HCT116 (cell line): ENCODE data around the gene L3HYPDH. TPM values are rescaled to one million over a fixed set of nuclear protein-coding genes. Genes with fewer than 3 reads are reported as not detected.

Source experiments
- ATAC-seq: fragments of 200-7000 bp; cut with Tn5 transposase; 2 replicates; pipeline ENCODE4 v1.9.1; 2020; ENCODE audit warnings: mild to moderate bottlenecking, moderate library complexity
- BruUV-seq: library from RNA; stranded (reverse); fragments of 400-500 nt; replicated peaks from 2 replicates; lab custom pipeline; 2021; lab: Mats Ljungman, UMichigan
- CTCF ChIA-PET: fragments of 300-600 bp; sonication (Branson Sonifier 250); formaldehyde crosslinking; loops from one replicate; lab custom pipeline; 2021; ENCODE audit warnings: antibody characterized with exemption; lab: Charles Lee
- POLR2A ChIA-PET: fragments of 300-600, 350-600 bp; sonication (Branson Sonifier 250); formaldehyde crosslinking; loops from one replicate; lab custom pipeline; 2021; ENCODE audit warnings: antibody characterized with exemption; lab: Charles Lee
- RAD21 ChIA-PET, 2 experiments: fragments of 300-600 bp; sonication (Branson Sonifier 250); formaldehyde crosslinking; loops; one replicate each; lab custom pipeline; 2023; ENCODE audit warnings: low total read pairs in 2 of 2; ENCODE audit not compliant: uncharacterized antibody in 2 of 2, unreplicated experiment in 2 of 2, low non-redundant PET in 1 of 2; lab: Charles Lee
- DNase-seq: peaks from one replicate; pipeline ENCODE4 v3.0.0-alpha.2; 2010; ENCODE audit warnings: low read depth, low spot score
- H2AFZ ChIP-seq: fragments of 200-600 bp; shearing (Covaris generic), sonication (generic); 2 replicates; pipeline ENCODE4 v1.6.1; 2017; ENCODE audit warnings: low read depth, mixed run types, mixed read lengths, antibody characterized with exemption, low read length; ENCODE audit not compliant: poor library complexity, severe bottlenecking
- H3K27ac ChIP-seq: 2 replicates; pipeline ENCODE4 v1.5.1; 2012; ENCODE audit warnings: low read depth, low read length
- H3K27me3 ChIP-seq: fragments of 200-600 bp; sonication (generic); 2 replicates; pipeline ENCODE4 v1.6.1; 2016; ENCODE audit warnings: mixed run types, low read length, mixed read lengths; ENCODE audit not compliant: insufficient read depth
- H3K36me3 ChIP-seq, 2 experiments: fragments of 200-500 bp in 1 of 2; fragments of 200-600 bp in 1 of 2; sonication (Bioruptor generic) in 1 of 2; sonication (generic) in 1 of 2; 2 replicates each; pipeline versions ENCODE4 v1.5.1 to v1.6.1; 2014 to 2016; ENCODE audit warnings: low read length in 2 of 2, inconsistent platforms in 1 of 2, mixed read lengths in 1 of 2, mixed run types in 1 of 2; ENCODE audit not compliant: insufficient read depth in 2 of 2, control insufficient read depth in 1 of 2
- H3K4me1 ChIP-seq, 2 experiments: fragments of 200-600 bp in 1 of 2; sonication (generic) in 1 of 2; 2 replicates each; pipeline versions ENCODE4 v1.5.1 to v1.6.1; 2012 to 2017; ENCODE audit warnings: low read length in 2 of 2, inconsistent platforms in 1 of 2, mild to moderate bottlenecking in 1 of 2, mixed read lengths in 1 of 2, mixed run types in 1 of 2, moderate library complexity in 1 of 2; ENCODE audit not compliant: insufficient read depth in 2 of 2, control insufficient read depth in 1 of 2
- H3K4me2 ChIP-seq: fragments of 200-600 bp; sonication (generic); 2 replicates; pipeline ENCODE4 v1.6.1; 2017; ENCODE audit warnings: mixed run types, low read length, mixed read lengths
- H3K4me3 ChIP-seq, 2 experiments: fragments of 200-600 bp in 1 of 2; sonication (generic) in 1 of 2; replicated peaks in 1 of 2; 2 replicates each; pipeline ENCODE4 v1.5.1; 2011 to 2016; ENCODE audit warnings: low read length in 2 of 2, control low read depth in 1 of 2, low read depth in 1 of 2, mild to moderate bottlenecking in 1 of 2, mixed read lengths in 1 of 2, mixed run types in 1 of 2
- H3K79me2 ChIP-seq: fragments of 200-600 bp; sonication (generic); 2 replicates; pipeline ENCODE4 v1.6.1; 2017; ENCODE audit warnings: mild to moderate bottlenecking, mixed run types, low read length, moderate library complexity, mixed read lengths; ENCODE audit not compliant: insufficient read depth
- H3K9ac ChIP-seq: fragments of 200-600 bp; sonication (generic); 2 replicates; pipeline ENCODE4 v1.6.1; 2016; ENCODE audit warnings: low read length, mixed read lengths
- H3K9me2 ChIP-seq: fragments of 200-600 bp; sonication (generic), shearing (Covaris generic); 2 replicates; pipeline ENCODE4 v1.6.1; 2017; ENCODE audit warnings: mixed run types, mild to moderate bottlenecking, moderate library complexity; ENCODE audit not compliant: insufficient read depth
- H3K9me3 ChIP-seq, 2 experiments: fragments of 200-500 bp in 1 of 2; fragments of 200-600 bp in 1 of 2; sonication (Bioruptor generic) in 1 of 2; sonication (generic) in 1 of 2; 2 replicates each; pipeline ENCODE4 v1.6.1; 2014 to 2017; ENCODE audit warnings: low read length in 2 of 2, mixed read lengths in 2 of 2, inconsistent platforms in 1 of 2, low read depth in 1 of 2, mild to moderate bottlenecking in 1 of 2, mixed run types in 1 of 2, moderate library complexity in 1 of 2; ENCODE audit not compliant: control insufficient read depth in 1 of 2, insufficient read depth in 1 of 2
- H4K20me1 ChIP-seq: fragments of 200-600 bp; sonication (generic), shearing (Covaris generic); 2 replicates; pipeline ENCODE4 v1.6.1; 2017; ENCODE audit warnings: mixed run types, mild to moderate bottlenecking, moderate library complexity; ENCODE audit not compliant: insufficient read depth
- ATF3 ChIP-seq: IDR thresholded peaks from 2 replicates; pipeline ENCODE4 v1.6.1; 2012
- CTCF ChIP-seq, 3 experiments: fragments of 200-600 bp in 1 of 3; sonication (generic) in 1 of 3; IDR thresholded peaks in 2 of 3; conservative IDR thresholded peaks in 1 of 3; 2 replicates each; pipeline ENCODE4 v1.5.1; 2012 to 2017; ENCODE audit warnings: low read depth in 2 of 3, low read length in 2 of 3, antibody characterized with exemption in 1 of 3, borderline replicate concordance in 1 of 3, control low read depth in 1 of 3, mild to moderate bottlenecking in 1 of 3, mixed read lengths in 1 of 3, mixed run types in 1 of 3, moderate library complexity in 1 of 3; ENCODE audit not compliant: insufficient read depth in 1 of 3
- ELF1 ChIP-seq: IDR thresholded peaks from 2 replicates; pipeline ENCODE4 v1.6.1; 2012; ENCODE audit warnings: low read depth, borderline replicate concordance
- RAD21 ChIP-seq: IDR thresholded peaks from 2 replicates; pipeline ENCODE4 v1.6.1; 2012; ENCODE audit warnings: low read depth, mild to moderate bottlenecking
- ZBTB33 ChIP-seq: IDR thresholded peaks from 2 replicates; pipeline ENCODE4 v1.6.1; 2011; ENCODE audit warnings: mild to moderate bottlenecking, low read length, moderate library complexity; ENCODE audit not compliant: insufficient replicate concordance; ENCODE audit errors: extremely low read depth
- ZFX ChIP-seq: fragments of 450-650 bp; IDR thresholded peaks from 2 replicates; pipeline ENCODE4 v1.6.1; 2017
- intact Hi-C: fragments of 100-400 bp; cut with micrococcal nuclease; formaldehyde crosslinking; loops from 2 replicates; pipeline ENCODE4 v1.10.0; 2022
- total RNA-seq: library from RNA; stranded (reverse); gene quantifications from one replicate; pipeline ENCODE4 v1.2.1, GENCODE V29; 2021; ENCODE audit not compliant: unreplicated experiment

The L3HYPDH gene
- total RNA-seq, 1 experiment from 2014 or later: 19.5 TPM

- TF ChIP-seq CTCF (IDR thresholded peaks at IDR 0.05 in 2 of 3, conservative IDR thresholded peaks at IDR 0.05 in 1 of 3; ENCODE audit: borderline replicate concordance in 1 of 3, insufficient read depth in 1 of 3, low read depth in 2 of 3, low read length in 2 of 3): peak; percentile 62 to 99 (median 94)
- no peak for TF ChIP-seq ATF3
- no peak for TF ChIP-seq ZBTB33
- no peak for TF ChIP-seq ELF1
- peak; percentile 61 for TF ChIP-seq RAD21
- no peak for TF ChIP-seq ZFX
- Histone ChIP-seq H3K9me2 (no peaks in the 10 kb centered on the region), H3K79me2 (no peaks in the 10 kb centered on the region), H3K27me3 (no peaks in the 10 kb centered on the region), H2AFZ (no peak overlapping the region), H3K4me1 (no peaks in the 10 kb centered on the region), H3K4me3 (no peak overlapping the region), H3K4me2 (no peak overlapping the region), H4K20me1 (no peaks in the 10 kb centered on the region), H3K9ac (no peak overlapping the region), H3K36me3 (peaks cover 0 to 4% of the 10 kb centered on the region in 2 experiments; a peak in 1 of 4 replicates), H3K27ac (no peak overlapping the region), H3K9me3 (no peaks in the 10 kb centered on the region)
- RAD21 ChIA-PET: interaction anchor here (0.6 to 1.3 kb wide), 5 partner anchors 63 to 870 kb away, joined by 3 to 8 read pairs (median 4); partner anchors contain the start of gene CCDC175 (in 2 of the 2)
- CTCF ChIA-PET: interaction anchor here (0.6 to 2.1 kb wide), 14 partner anchors 10 to 678 kb away, joined by 3 to 27 read pairs (median 6); partner anchors contain the start of genes CCDC175, JKAMP and L3HYPDH
- intact Hi-C loops: loop anchor here (1.0 to 5.0 kb wide), 3 partner anchors 69 to 675 kb away; partner anchors contain the start of gene CCDC175
- peak; percentile 42 for DNase-seq
- no TSS peak for BruUV-seq
- POLR2A ChIA-PET: interaction anchor here (0.9 to 1.4 kb wide), 3 partner anchors 23 to 66 kb away, joined by 3 to 4 read pairs (median 4); partner anchors contain the start of genes JKAMP and L3HYPDH
- peak; percentile 96 for ATAC-seq
Measured at GRCh38 chr14:59507063-59507751, 23.0 kb upstream of the L3HYPDH start.
